ENCODE measurements around the gene CLN6.
"Not testable (repeated sequence)": the region's sequence is repeated elsewhere in the genome, so short reads cannot be mapped to it uniquely, and the experiment has no call there.

Gene CLN6

GRCh38 chr15:68252925-68253534 lies 23.5 kb upstream of the CLN6 start:
- DNase-seq: peak; percentile 21

DNA sequence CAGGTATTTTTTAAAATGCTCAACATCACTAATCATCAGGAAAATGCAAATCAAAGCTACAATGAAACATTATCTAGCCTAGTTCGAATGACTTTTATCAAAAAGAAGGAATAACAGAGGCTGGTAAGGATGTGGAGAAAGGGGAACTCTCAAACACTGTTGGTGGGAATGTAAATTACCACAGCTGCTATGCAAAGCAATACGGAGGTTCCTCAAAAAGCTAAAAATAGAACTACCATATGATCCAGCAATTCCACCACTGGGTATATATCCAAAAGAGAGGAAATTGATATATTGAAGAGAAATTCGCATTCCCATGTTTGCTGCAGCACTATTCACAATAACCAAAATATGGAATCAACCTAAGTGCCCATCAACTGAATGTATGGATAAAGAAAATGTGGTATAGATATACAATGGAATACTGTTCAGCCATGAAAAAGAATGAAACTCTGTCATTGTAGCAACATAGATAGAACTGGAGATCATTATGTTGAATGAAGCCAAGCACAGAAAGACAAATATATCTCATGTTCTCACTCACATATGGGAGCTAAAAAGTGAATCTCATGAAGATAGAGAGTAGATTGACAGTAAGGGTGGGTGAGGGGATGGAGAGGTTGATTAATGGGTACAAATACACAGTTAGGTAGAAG lies 19.7 kb upstream of the CLN6 start:
- DNase-seq: no peak

GRCh38 chr15:68244235-68244634 lies 14.7 kb upstream of the CLN6 start:
- DNase-seq: no peak

- no peak for DNase-seq
These were observed 11.8 kb upstream of the CLN6 start for GRCh38 chr15:68241088-68241935.

DNA sequence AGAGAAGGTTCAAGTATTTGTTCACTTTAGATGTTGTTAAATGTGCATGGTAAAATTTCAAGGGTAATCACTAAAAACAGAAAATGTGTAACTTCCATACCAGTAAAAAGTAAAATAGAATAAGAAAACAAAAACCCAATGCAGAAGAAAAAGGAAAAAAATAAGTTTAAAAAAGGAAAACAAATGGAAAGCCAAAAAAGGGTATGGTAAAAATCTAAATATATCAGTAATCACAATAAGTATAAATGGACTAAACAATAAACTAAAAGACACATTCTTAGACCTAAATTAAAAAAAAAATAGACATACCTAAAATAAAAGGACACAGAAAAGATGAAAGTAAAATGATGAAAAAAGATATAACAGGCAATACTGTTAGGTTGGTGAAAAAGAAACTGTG lies 9.5 kb upstream of the CLN6 start:
- DNase-seq: no peak

GRCh38 chr15:68235022-68235421 lies 5.5 kb upstream of the CLN6 start:
- no peak for DNase-seq

GRCh38 chr15:68234520-68234919 lies 5.0 kb upstream of the CLN6 start:
- not testable (repeated sequence) for DNase-seq

DNA sequence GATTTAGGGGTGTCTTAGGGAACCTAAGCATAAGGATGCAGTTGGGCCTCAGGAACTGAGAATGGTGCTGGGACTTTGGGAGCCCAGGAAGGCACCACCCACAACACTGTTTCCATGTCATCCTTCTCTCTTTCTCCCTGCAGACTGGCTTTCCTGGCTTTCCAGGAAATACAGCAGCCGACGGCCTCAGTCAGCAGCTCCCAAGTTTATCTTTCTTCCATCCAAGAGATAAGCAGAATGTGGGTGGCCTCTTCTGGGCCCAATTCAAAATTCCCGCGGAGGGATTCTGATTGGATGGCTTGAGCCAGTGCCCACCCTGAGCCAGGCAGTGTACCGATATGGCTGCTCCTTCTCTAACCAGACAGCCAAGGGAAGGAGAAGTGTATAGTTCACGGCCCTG lies 4.5 kb upstream of the CLN6 start:
- no peak for DNase-seq

GRCh38 chr15:68232937-68233336 lies 3.4 kb upstream of the CLN6 start:
- no peak for DNase-seq

- no peak for DNase-seq
These were observed 2.9 kb upstream of the CLN6 start for GRCh38 chr15:68232449-68232848.

DNA sequence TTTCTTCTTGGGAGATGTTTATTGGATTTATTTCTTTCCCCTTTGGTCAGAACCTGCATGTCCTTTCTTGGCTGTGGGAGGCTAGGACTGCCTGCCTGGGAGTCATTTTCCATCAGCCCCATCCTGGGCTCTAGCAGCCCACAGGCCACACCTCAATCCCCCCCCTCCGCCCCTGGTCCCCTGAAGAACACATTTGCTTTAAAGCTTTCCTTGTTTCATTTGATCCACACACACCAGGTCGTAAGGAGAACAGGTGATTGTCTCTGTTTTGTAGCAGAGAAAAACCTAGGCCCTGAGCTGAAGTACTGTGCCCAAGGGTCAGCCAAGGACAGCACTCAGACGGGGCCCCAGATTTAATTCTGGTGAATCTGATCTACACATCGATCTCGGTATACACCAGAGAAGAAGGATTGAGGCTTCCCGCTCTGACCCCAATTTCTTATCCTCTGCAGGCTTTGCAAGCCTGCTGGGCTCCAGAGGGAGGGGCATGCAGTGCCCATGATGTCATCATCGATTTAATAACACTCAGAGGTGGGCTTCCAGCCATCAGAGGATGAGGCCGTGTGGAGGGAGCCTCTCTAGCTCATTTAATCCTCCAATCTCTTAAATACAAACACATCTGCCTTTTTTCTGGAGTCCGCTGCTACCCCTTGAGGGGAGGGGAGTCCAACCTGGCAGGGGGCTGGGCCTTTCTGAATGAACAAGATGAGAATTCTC lies 1.7 kb upstream of the CLN6 start:
- DNase-seq: no peak

GRCh38 chr15:68230157-68231100 lies 901 bp upstream of the CLN6 start:
- DNase-seq: no peak

GRCh38 chr15:68228971-68229385 lies 550 bp downstream of the CLN6 start:
- no peak for DNase-seq

- DNase-seq: no peak
These were observed 1.2 kb downstream of the CLN6 start for GRCh38 chr15:68228143-68228970.

DNA sequence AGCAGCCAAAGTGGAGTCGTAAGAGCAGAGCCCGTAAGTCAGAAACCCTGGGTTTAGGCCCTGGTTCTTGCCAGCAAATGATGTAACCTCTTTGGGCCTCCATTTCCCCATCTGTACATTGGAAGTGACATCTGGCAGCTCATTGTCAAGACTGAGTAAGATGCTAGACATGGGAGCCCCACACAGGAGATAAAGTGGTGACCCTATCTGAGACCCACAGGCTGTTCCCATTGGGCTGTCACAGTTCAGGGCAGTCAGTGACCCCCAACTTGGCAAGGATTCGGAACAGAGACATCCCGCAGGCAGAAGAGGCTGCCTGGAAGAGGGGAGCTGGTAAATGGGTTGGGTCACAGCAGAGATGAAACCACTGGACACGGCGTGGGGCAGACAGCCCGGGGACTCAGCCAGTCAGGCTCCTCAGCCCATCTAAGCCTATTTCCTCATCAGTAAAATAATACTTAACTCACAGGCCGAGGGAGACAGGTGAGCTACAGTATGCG lies 1.8 kb downstream of the CLN6 start:
- DNase-seq: no peak

DNA sequence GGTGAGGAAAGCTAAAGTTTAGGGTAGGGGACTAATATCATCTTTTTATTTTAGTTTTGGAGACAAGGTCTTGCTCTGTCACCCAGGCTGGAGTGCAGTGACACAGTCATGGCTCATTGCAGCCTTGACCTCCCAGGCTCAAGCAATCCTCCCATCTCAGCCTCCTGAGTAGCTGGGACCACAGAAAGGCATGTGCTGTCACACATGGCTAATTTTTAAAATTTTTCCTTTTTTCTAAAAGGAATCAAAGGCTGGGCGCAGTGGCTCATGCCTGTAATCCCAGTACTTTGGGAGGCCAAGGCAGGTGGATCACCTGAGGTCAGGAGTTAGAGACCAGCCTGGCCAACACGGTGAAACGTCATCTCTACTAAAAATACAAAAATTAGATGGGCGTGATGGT lies 4.1 kb downstream of the CLN6 start:
- DNase-seq: not testable (repeated sequence)

- no peak for DNase-seq
These were observed 4.8 kb downstream of the CLN6 start for GRCh38 chr15:68224546-68225250.

DNA sequence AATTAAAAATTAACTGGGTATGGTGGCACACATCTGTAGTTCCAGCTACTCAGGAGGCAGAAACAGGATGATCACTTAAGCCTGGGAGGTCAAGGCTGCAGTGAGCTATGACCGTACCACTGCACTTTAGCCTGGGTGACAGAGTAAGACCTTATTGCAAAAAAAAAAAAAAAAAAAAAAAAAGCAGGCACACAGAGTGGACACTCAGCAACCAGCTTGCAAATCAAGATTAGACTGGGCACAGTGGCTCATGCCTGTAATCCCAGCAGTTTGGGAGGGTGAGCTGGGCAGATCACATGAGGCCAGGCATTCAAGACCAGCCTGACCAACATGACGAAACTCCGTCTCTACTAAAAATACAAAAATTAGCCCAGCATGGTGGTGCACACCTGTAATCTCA lies 5.4 kb downstream of the CLN6 start:
- no peak for DNase-seq

DNA sequence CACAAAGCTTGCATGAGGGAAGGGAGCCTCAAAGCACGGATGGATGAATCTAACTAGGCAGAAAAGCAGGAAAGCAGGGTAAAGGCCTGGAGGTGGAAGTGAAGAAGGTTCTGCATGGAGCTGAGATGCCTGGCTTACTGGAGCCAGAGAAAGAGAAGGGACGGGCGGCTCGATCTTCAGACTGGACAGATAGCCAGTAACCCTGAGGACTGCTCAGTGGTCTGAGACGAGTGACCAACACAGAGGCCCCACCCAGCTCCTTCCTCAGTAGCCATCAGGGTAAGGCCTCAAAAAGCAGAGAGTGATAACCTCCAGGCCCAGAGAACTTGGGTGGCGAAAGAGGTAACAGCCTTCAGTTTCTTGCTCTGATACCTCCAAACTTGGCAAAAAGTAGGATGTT lies 6.4 kb downstream of the CLN6 start:
- no peak for DNase-seq

DNA sequence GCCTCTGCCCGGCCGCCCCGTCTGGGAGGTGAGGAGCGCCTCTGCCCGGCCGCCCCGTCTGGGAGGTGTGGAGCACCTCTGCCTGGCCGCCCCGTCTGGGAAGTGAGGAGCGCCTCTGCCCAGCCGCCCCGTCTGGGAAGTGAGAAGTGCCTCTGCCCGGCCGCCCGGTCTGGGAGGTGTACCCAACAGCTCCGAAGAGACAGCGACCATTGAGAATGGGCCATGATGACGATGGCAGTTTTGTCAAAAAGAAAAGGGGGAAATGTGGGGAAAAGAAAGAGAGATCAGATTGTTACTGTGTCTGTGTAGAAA lies 7.1 kb downstream of the CLN6 start:
- not testable (repeated sequence) for DNase-seq
